NOMO-1 (cell line): ENCODE data around the gene CD276.

Experiments used
- DNase-seq, 2 experiments: peaks; one replicate each; lab custom pipeline; 2025; ENCODE audit not compliant: unreplicated experiment in 2 of 2; lab: John Stamatoyannopoulos, UW

Gene CD276

DNA sequence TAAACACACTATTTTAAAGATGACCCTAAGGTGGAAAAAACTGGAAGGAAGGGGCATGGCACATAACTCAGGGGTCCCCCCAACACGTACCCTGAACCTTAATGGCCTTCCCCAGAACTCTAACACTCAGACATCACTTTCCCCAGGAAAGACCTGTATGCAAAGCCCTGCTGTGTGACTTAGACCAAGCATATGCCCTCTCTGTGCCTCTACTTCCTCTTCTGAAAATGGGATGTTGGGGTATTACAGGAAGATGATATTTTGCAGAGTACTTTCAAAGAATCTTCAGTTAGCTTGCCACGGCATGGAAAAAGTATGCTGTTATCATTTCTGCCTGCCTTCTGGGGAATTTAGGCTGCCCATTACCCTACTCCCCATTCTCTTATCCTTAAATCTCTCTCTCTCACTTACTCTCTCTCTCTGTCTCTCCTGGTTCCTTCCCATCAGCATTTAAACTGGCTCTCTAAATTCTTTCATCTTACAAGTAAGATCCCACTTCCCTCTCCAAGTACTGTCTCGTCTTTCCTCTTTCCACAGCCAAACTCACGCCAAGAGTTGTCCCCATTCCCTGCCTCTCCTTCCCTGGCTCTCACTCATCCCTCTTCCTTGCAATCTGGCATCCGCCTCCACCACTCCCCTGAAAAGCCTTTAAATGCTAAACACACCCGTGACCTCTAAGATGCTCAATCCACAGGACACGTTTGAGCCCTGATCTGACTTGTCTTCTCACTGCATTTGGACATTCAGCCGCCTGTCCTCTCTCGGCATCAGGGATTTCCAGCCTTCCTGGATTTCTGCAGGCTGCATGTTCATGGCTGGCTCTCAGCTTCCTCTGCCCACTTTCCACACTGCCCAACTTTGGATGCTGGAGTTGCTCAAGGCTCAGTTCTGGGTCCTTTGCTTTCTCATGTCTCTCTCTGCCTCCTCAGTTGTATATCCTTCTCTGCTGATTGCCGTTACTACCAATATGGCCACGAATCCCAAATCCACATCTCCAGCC lies 76.4 kb downstream of the CD276 start:
- no peak for DNase-seq

DNA sequence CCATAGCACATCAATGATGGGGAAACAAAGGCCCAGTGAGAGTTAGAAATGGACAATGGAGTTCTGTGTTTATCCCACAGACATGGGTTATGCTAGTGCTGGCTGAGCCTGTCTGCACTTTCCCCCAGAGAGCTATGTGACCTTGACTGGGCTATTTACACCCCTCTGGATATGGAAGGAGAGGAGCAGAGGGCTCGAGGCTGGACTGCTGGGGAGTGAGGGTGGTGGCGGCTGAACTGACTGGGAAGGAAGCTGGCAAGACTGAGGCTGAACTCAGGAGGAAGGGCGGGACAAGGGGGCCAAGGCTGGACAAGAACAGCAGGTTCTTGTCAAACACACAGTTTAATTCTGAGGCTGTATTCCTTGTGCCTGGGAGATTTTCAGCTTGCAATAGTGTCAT lies 79.7 kb downstream of the CD276 start:
- DNase-seq, result no peak
